ENCODE measurements around the gene ADAMTS3. TPM values are rescaled to one million over a fixed set of nuclear protein-coding genes. Genes with fewer than 3 reads are reported as not detected.
A peak's percentile ranks its signal among the peaks of the same experiment; 100 is the strongest.
"Not testable (repeated sequence)": the region's sequence is repeated elsewhere in the genome, so short reads cannot be mapped to it uniquely, and the experiment has no call there.

ADAMTS3 gene
- polyA plus RNA-seq, 10 donors = 1.6 to 4.6 (median 2.9) TPM

GRCh38 chr4:72473434-72473900 is 95.6 kb downstream of the ADAMTS3 start:
- DNase-seq = no peak

- no peak for DNase-seq
These were observed 97.2 kb downstream of the ADAMTS3 start for GRCh38 chr4:72471816-72472215.

- DNase-seq = no peak
These were observed 100.0 kb downstream of the ADAMTS3 start for GRCh38 chr4:72468904-72469502.

- DNase-seq = no peak
These were observed 101.4 kb downstream of the ADAMTS3 start for GRCh38 chr4:72467633-72468032.

GRCh38 chr4:72463724-72464123 is 105.3 kb downstream of the ADAMTS3 start:
- no peak for DNase-seq

- no peak for DNase-seq
These were observed 111.9 kb downstream of the ADAMTS3 start for GRCh38 chr4:72457158-72457557.

GRCh38 chr4:72451349-72451748 is 117.7 kb downstream of the ADAMTS3 start:
- peak; percentile 38 to 80 (median 70) for DNase-seq

- no peak for DNase-seq
These were observed 119.3 kb downstream of the ADAMTS3 start for GRCh38 chr4:72449705-72450104.

GRCh38 chr4:72448231-72448630 is 120.8 kb downstream of the ADAMTS3 start:
- no peak for DNase-seq

- peak in 2 of 3 donors; percentile 25 to 48 for DNase-seq
These were observed 122.5 kb downstream of the ADAMTS3 start for GRCh38 chr4:72446353-72447055.

- no peak for DNase-seq
These were observed 124.9 kb downstream of the ADAMTS3 start for GRCh38 chr4:72444092-72444491.

- no peak for DNase-seq
These were observed 126.3 kb downstream of the ADAMTS3 start for GRCh38 chr4:72442715-72443114.

GRCh38 chr4:72442147-72442546 is 126.9 kb downstream of the ADAMTS3 start:
- no peak for DNase-seq

GRCh38 chr4:72440386-72440785 is 128.6 kb downstream of the ADAMTS3 start:
- no peak for DNase-seq

- peak in 2 of 3 donors; percentile 26 to 46 for DNase-seq
These were observed 136.0 kb downstream of the ADAMTS3 start for GRCh38 chr4:72432975-72433374.

- no peak for DNase-seq
These were observed 136.7 kb downstream of the ADAMTS3 start for GRCh38 chr4:72432282-72432681.

GRCh38 chr4:72430988-72431387 is 138.0 kb downstream of the ADAMTS3 start:
- DNase-seq = no peak

GRCh38 chr4:72430050-72430449 is 139.0 kb downstream of the ADAMTS3 start:
- DNase-seq = no peak

- DNase-seq = no peak
These were observed 139.6 kb downstream of the ADAMTS3 start for GRCh38 chr4:72429397-72429889.

GRCh38 chr4:72427057-72427456 is 142.0 kb downstream of the ADAMTS3 start:
- no peak for DNase-seq

GRCh38 chr4:72425908-72426307 is 143.1 kb downstream of the ADAMTS3 start:
- DNase-seq = not testable (repeated sequence)

GRCh38 chr4:72424006-72424405 is 145.0 kb downstream of the ADAMTS3 start:
- DNase-seq = no peak

- DNase-seq = no peak
These were observed 146.6 kb downstream of the ADAMTS3 start for GRCh38 chr4:72422416-72422815.

All from muscle of back (tissue), 11 donors.